ENCODE data around the gene GABBR2. TPM values are rescaled to one million over a fixed set of nuclear protein-coding genes. Genes with fewer than 3 reads are reported as not detected.

Gene GABBR2
- polyA plus RNA-seq, 6 donors from 2014 or later = not detected

GRCh38 chr9:98409719-98410118 lies 299.0 kb downstream of the GABBR2 start:
- peak overlapping the region in 4 of 6 donors; percentile 10 to 80 (median 46) for H3K27ac Mint-ChIP-seq
- peaks cover 0 to 5% (median 0%) of the 10 kb centered on the region in 7 donors for H3K9me3 Mint-ChIP-seq
- H3K4me3 Mint-ChIP-seq = peak overlapping the region in 4 of 8 donors; percentile 22 to 61 (median 44)
- peaks cover 6 to 11% (median 9%) of the 10 kb centered on the region in 3 donors for H3K27me3 Mint-ChIP-seq
- H3K36me3 Mint-ChIP-seq = peaks cover 0 to 6% of the 10 kb centered on the region in 2 donors
- no peak for DNase-seq
- peak; percentile 56 to 67 for ATAC-seq (ENCODE audit: low read depth in 2 of 2)
- H3K4me1 Mint-ChIP-seq = peaks cover 18 to 22% (median 21%) of the 10 kb centered on the region in 3 donors

DNA sequence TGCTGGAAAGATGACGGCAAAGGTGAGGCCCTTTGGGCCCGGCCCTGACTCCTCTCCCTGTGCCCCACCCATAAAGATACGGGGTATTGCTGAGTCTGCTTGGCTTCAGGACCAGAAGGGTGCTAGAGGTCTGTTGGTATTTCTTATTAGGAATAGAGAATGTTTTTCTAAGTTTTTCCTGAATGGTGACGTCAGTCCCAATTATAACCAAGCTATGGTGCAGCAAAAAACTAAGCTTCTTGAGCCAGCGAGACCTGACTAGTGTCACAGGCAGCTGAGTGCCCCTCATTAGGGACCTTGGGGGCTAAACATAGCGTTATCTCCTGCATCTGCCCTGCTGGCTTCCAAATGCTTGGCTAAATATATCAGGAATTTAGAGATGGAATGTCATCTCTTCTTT lies 302.3 kb downstream of the GABBR2 start:
- H3K4me3 Mint-ChIP-seq = no peak overlapping the region
- no peaks in the 10 kb centered on the region for H3K9me3 Mint-ChIP-seq
- peaks cover 18 to 22% (median 21%) of the 10 kb centered on the region in 3 donors for H3K4me1 Mint-ChIP-seq
- DNase-seq (no peak), ATAC-seq (ENCODE audit: low read depth in 2 of 2) (no peak)
- no peaks in the 10 kb centered on the region for H3K36me3 Mint-ChIP-seq
- no peak overlapping the region for H3K27ac Mint-ChIP-seq
- H3K27me3 Mint-ChIP-seq = no peaks in the 10 kb centered on the region

- peaks cover 0 to 7% (median 0%) of the 10 kb centered on the region in 3 donors for H3K27me3 Mint-ChIP-seq
- no peaks in the 10 kb centered on the region for H3K36me3 Mint-ChIP-seq
- H3K9me3 Mint-ChIP-seq = peaks cover 0 to 2% (median 0%) of the 10 kb centered on the region in 7 donors
- no peak for DNase-seq
- peaks cover 3 to 7% (median 6%) of the 10 kb centered on the region in 3 donors for H3K4me1 Mint-ChIP-seq
- no peak overlapping the region for H3K27ac Mint-ChIP-seq
- no peak overlapping the region for H3K4me3 Mint-ChIP-seq
- ATAC-seq (ENCODE audit: low read depth in 2 of 2) = no peak
Observed at GRCh38 chr9:98404237-98404636, 304.5 kb downstream of the GABBR2 start.

GRCh38 chr9:98403715-98404114 lies 305.0 kb downstream of the GABBR2 start:
- Mint-ChIP-seq H3K4me1 (peaks cover 0 to 2% (median under 1%) of the 10 kb centered on the region in 3 donors), H3K4me3 (no peak overlapping the region), H3K27ac (no peak overlapping the region), H3K9me3 (peaks cover 0 to 2% (median 0%) of the 10 kb centered on the region in 7 donors), H3K27me3 (peaks cover 0 to 11% (median 3%) of the 10 kb centered on the region in 3 donors), H3K36me3 (no peaks in the 10 kb centered on the region)
- ATAC-seq (ENCODE audit: low read depth in 2 of 2) = no peak
- DNase-seq = no peak

DNA sequence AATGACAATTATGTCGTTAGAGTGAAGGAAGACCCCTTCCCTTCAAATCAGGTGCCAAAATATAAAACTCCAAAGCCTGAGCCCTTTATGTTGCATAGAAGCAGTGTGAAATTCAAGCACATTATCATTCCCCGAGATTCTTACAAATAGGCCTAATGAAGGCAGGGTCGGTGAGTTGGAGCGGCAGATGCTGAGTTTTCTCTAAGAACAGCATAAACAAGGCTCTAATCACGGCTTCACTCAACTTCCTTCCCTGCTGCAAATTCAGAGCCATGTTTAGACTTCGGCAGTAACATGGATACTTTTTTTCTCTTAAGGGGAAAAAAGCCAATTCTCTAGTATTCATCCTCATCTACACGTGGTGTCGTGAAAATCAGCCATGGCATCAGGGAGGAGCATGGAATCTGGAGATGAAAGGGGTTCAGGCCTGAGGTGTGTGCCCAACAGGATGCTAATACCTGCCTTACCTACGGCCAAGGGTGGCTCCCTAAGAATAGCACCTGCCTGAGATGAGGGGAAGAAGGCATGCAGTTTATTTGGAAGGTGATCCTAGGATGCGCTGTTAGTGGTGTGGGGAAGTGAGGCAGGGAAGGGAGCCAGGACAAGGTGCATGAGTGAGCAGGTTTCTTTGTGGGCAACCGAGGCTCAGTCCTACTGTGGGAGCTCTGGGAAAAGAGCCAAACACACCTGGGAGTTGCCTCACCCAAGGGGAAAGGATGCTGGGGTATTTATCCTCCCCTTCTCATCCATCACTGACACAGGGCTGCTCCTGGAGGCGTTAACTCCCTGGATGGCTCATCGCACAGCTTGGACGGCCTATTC lies 306.5 kb downstream of the GABBR2 start:
- DNase-seq = no peak
- Mint-ChIP-seq H3K4me3 (peak overlapping the region in 1 of 8 donors; percentile 3), H3K4me1 (no peaks in the 10 kb centered on the region), H3K36me3 (no peaks in the 10 kb centered on the region), H3K27me3 (peaks cover 0 to 21% (median 14%) of the 10 kb centered on the region in 3 donors), H3K27ac (peak overlapping the region in 1 of 6 donors; percentile 72), H3K9me3 (peaks cover 0 to 2% (median 0%) of the 10 kb centered on the region in 7 donors)
- ATAC-seq (ENCODE audit: low read depth in 2 of 2) = no peak

DNA sequence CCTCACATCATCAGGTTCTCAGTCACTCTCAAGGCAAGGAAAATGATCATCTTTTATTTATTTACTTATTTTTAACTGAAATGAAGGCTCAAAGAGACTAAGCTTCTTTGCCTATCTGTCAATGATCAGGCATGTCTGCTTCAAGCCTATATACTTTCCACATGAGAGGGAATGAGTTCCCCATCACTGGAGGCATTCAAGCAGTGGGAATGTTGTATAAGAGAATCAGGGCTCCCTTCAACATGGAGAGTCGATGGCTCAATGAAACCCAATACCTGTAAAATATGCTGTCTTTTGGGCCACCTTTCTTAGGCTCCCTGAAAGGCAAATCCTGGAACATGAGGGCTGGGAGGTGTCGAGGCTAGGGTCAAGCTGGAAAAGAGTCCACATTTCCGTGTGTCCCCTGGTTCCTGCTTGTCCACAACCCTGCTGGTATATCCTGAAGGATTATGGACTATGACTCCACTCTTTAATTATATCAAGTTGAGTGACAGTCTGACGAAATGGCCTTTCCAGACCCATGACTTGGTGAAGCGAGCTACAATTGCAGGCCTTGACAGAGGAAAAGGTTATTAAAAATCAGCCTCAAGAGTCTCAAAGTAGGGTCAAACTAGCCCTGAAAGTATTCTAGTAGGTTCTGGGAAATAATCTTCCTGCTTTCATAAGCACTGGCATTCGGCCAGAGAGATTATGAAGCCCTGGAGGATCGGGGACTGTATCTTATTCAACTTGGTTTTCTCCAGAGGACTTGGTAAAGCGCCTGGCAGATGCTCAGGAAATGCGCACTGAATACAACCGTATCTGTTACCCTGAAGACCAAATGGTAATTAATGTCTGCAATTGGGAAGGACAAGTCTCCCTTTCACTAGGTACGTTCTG lies 307.4 kb downstream of the GABBR2 start:
- Mint-ChIP-seq H3K9me3 (peaks cover 0 to 2% (median 0%) of the 10 kb centered on the region in 7 donors), H3K27me3 (peaks cover 0 to 21% (median 14%) of the 10 kb centered on the region in 3 donors), H3K36me3 (no peaks in the 10 kb centered on the region), H3K4me3 (no peak overlapping the region), H3K4me1 (peaks cover 0 to 6% (median 0%) of the 10 kb centered on the region in 3 donors), H3K27ac (no peak overlapping the region)
- ATAC-seq (ENCODE audit: low read depth in 2 of 2) (no peak), DNase-seq (no peak)

DNA sequence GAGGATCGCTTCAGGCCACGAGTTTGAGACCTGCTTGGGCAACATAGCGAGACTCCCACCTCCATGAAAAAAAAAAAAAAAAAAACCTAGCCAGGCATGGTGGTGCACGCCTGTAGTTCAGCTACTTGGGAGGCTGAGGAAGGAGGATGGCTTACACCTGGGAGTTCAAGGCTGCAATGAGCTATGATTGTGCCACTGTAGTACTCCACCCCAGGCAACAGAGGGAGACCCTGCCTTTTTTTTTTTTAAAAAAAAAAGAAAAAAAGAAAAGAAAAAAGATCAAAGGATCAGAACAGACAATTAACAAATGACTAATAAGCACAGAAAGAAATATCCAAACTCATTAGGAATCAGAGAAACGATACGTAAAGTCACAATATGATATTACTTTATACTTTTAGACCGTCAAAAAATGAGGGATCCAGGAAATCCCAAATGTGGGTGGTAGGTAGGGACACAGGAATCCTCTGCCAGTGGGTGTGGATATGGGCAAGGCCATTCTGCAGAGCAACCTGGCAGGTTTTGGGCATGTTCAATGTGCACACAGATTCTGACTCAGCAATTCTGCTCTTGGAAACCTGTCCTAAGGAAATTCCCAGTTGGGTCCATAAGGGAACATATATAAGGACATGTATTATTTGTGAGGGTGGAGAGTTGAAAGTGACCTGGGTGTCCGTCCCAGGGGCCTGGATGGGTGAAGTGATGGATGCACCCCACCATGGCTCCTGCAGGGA lies 308.6 kb downstream of the GABBR2 start:
- ATAC-seq (ENCODE audit: low read depth in 2 of 2) (no peak), DNase-seq (no peak)
- Mint-ChIP-seq H3K27ac (peak overlapping the region in 1 of 6 donors; percentile 67), H3K4me1 (peaks cover 5 to 18% (median 9%) of the 10 kb centered on the region in 3 donors), H3K9me3 (peaks cover 0 to 2% (median 0%) of the 10 kb centered on the region in 7 donors), H3K36me3 (peaks cover 0 to 2% of the 10 kb centered on the region in 2 donors), H3K4me3 (no peak overlapping the region), H3K27me3 (peaks cover 0 to 27% (median 21%) of the 10 kb centered on the region in 3 donors)

GRCh38 chr9:98396656-98397055 lies 312.1 kb downstream of the GABBR2 start:
- Mint-ChIP-seq H3K27ac (no peak overlapping the region), H3K4me3 (peak overlapping the region in 1 of 8 donors; percentile 73), H3K36me3 (peaks cover 0 to 23% of the 10 kb centered on the region in 2 donors), H3K27me3 (peaks cover 0 to 27% (median 25%) of the 10 kb centered on the region in 3 donors), H3K9me3 (peaks cover 0 to 16% (median 4%) of the 10 kb centered on the region in 7 donors), H3K4me1 (peaks cover 21 to 34% (median 34%) of the 10 kb centered on the region in 3 donors)
- ATAC-seq (ENCODE audit: low read depth in 2 of 2) = no peak
- no peak for DNase-seq

GRCh38 chr9:98396236-98396635 lies 312.5 kb downstream of the GABBR2 start:
- Mint-ChIP-seq H3K4me1 (peaks cover 26 to 38% (median 38%) of the 10 kb centered on the region in 3 donors), H3K27me3 (peaks cover 0 to 27% (median 25%) of the 10 kb centered on the region in 3 donors), H3K27ac (peak overlapping the region in 2 of 6 donors; percentile 65 to 66), H3K9me3 (peaks cover 0 to 16% (median 4%) of the 10 kb centered on the region in 7 donors), H3K4me3 (no peak overlapping the region), H3K36me3 (peaks cover 0 to 23% of the 10 kb centered on the region in 2 donors)
- ATAC-seq (ENCODE audit: low read depth in 2 of 2) = no peak
- DNase-seq = no peak

- peak overlapping the region in 6 of 8 donors; percentile 1 to 75 (median 44) for H3K4me3 Mint-ChIP-seq
- peak; percentile 91 to 94 for ATAC-seq (ENCODE audit: low read depth in 2 of 2)
- H3K27me3 Mint-ChIP-seq = peaks cover 0 to 10% (median 6%) of the 10 kb centered on the region in 3 donors
Observed at GRCh38 chr9:98391867-98392266, 316.9 kb downstream of the GABBR2 start.

GRCh38 chr9:98391406-98391805 lies 317.3 kb downstream of the GABBR2 start:
- Mint-ChIP-seq H3K4me1 (peaks cover 32 to 41% (median 39%) of the 10 kb centered on the region in 3 donors), H3K27me3 (peaks cover 0 to 10% (median 6%) of the 10 kb centered on the region in 3 donors), H3K27ac (peak overlapping the region; percentile 86 to 97 (median 96)), H3K4me3 (peak overlapping the region in 6 of 8 donors; percentile 1 to 75 (median 44)), H3K9me3 (peaks cover 0 to 16% (median 4%) of the 10 kb centered on the region in 7 donors), H3K36me3 (peaks cover 0 to 23% of the 10 kb centered on the region in 2 donors)
- DNase-seq = no peak
- ATAC-seq (ENCODE audit: low read depth in 2 of 2) = peak; percentile 6

More at GRCh38 chr9:98391867-98392266, 316.9 kb downstream of the GABBR2 start:
- Mint-ChIP-seq H3K9me3 (peaks cover 0 to 16% (median 4%) of the 10 kb centered on the region in 7 donors), H3K4me1 (peaks cover 28 to 41% (median 39%) of the 10 kb centered on the region in 3 donors), H3K36me3 (peaks cover 0 to 23% of the 10 kb centered on the region in 2 donors), H3K27ac (peak overlapping the region; percentile 86 to 97 (median 96))
- peak; percentile 20 for DNase-seq

DNA sequence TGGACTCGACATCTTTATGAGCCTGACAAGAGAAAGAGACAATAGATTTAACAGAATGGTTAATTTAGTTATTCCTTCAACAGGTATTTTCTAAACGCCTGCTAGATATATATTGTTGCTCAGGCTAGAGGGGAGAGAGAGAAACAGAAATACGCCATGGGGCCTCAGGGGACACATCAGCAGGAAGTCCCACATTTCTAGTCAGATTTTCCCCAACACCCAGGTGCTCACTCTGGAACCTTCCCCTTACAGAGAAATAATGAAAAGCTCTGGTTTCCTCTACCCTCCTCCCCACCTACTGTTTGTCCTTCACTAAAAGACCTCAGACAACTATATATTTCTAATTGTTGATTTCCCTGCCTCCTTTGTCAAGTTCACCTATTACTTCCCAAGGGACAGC lies 323.0 kb downstream of the GABBR2 start:
- Mint-ChIP-seq H3K9me3 (no peaks in the 10 kb centered on the region), H3K27me3 (no peaks in the 10 kb centered on the region), H3K4me3 (peak overlapping the region in 3 of 8 donors; percentile 9 to 31 (median 12)), H3K36me3 (no peaks in the 10 kb centered on the region), H3K27ac (peak overlapping the region in 4 of 6 donors; percentile 18 to 64 (median 41)), H3K4me1 (peaks cover 22 to 34% (median 28%) of the 10 kb centered on the region in 3 donors)
- peak; percentile 64 to 70 for ATAC-seq (ENCODE audit: low read depth in 2 of 2)
- no peak for DNase-seq

All from naive B cell (primary cell).